ENCODE measurements around the gene RBM38. TPM values are rescaled to one million over a fixed set of nuclear protein-coding genes. Genes with fewer than 3 reads are reported as not detected.

The RBM38 gene
- total and polyA plus RNA-seq, 10 of the 15 experiments (the other 5 are each of a cell fraction or from before 2014, with no cell fraction given) = 0.32 to 118 (median 25.2) TPM

- no peak for TF ChIP-seq SIX5 (IDR thresholded peaks at IDR 0.05; ENCODE audit: low read depth, low read length, severe bottlenecking)
- no peak for TF ChIP-seq MTA3 (IDR thresholded peaks at IDR 0.05; ENCODE audit: borderline replicate concordance, low read length)
- TF ChIP-seq ASH2L (IDR thresholded peaks at IDR 0.05; ENCODE audit: borderline replicate concordance, low read depth) = no peak
- peak; percentile 53; the same call in 1 of the 2 replicates for TF ChIP-seq CREM (IDR thresholded peaks at IDR 0.05; ENCODE audit: low read depth)
- peak; percentile 68 for TF ChIP-seq IRF4 (IDR thresholded peaks at IDR 0.05; ENCODE audit: low read depth, low read length)
- peak; percentile 87 to 92 for TF ChIP-seq IKZF2 (IDR thresholded peaks at IDR 0.05)
- TF ChIP-seq EGR1 (IDR thresholded peaks at IDR 0.05; ENCODE audit: borderline replicate concordance in 1 of 2, low read depth in 2 of 2, low read length in 2 of 2) = peak in 1 of 2 experiments; percentile 8; a peak in 1 of 3 replicates
- no peak for TF ChIP-seq JUND (IDR thresholded peaks at IDR 0.05; ENCODE audit: low read depth, low read length)
- TF ChIP-seq CUX1 (IDR thresholded peaks at IDR 0.05; ENCODE audit: insufficient replicate concordance, low read depth, low read length) = no peak
- TF ChIP-seq FOXM1 (IDR thresholded peaks at IDR 0.05; ENCODE audit: low read depth, low read length) = no peak
- no peak for TF ChIP-seq PKNOX1 (IDR thresholded peaks at IDR 0.05)
- no peak for TF ChIP-seq CBX5 (IDR thresholded peaks at IDR 0.05; ENCODE audit: low read depth)
- no peak for TF ChIP-seq PBX3 (IDR thresholded peaks at IDR 0.05; ENCODE audit: insufficient replicate concordance, low read depth, low read length)
- no peak for TF ChIP-seq STAT1 (conservative IDR thresholded peaks at IDR 0.05)
- TF ChIP-seq BCL3 (IDR thresholded peaks at IDR 0.05; ENCODE audit: borderline replicate concordance, insufficient read depth, low read depth, low read length, poor library complexity, severe bottlenecking) = peak; percentile 88
- TF ChIP-seq SPI1 (IDR thresholded peaks at IDR 0.05; ENCODE audit: borderline replicate concordance, insufficient read depth, low read depth, low read length) = no peak
- TF ChIP-seq SRF (IDR thresholded peaks at IDR 0.05; ENCODE audit: low read depth in 2 of 2, low read length in 2 of 2) = no peak
- TF ChIP-seq DPF2 (IDR thresholded peaks at IDR 0.05) = peak; percentile 71; the same call in 1 of the 2 replicates
- no peak for TF ChIP-seq ZSCAN29 (IDR thresholded peaks at IDR 0.05)
- TF ChIP-seq SREBF1 (IDR thresholded peaks at IDR 0.05; ENCODE audit: low read length) = no peak
Measured at GRCh38 chr20:57399587-57400155, 8.5 kb downstream of the RBM38 start (continued).

Data from GM12878 (cell line).